Mucosa of stomach (tissue), 1 donor: ENCODE measurements around the gene HYAL1.
"Not testable (repeated sequence)": the region's sequence is repeated elsewhere in the genome, so short reads cannot be mapped to it uniquely, and the experiment has no call there.

Experiments
- H3K27me3 ChIP-seq: one replicate; pipeline ENCODE4 v1.7.0; 2013; ENCODE audit warnings: mild to moderate bottlenecking, low read length; ENCODE audit not compliant: control insufficient read depth, insufficient read depth
- H3K36me3 ChIP-seq: one replicate; pipeline ENCODE4 v1.7.0; 2013; ENCODE audit warnings: low read length; ENCODE audit not compliant: control insufficient read depth, insufficient read depth
- H3K4me1 ChIP-seq: one replicate; pipeline ENCODE4 v1.7.0; 2013; ENCODE audit warnings: mild to moderate bottlenecking, low read length; ENCODE audit not compliant: control insufficient read depth, insufficient read depth
- H3K4me3 ChIP-seq: one replicate; pipeline ENCODE4 v1.7.0; 2013; ENCODE audit warnings: low read length
- H3K9ac ChIP-seq: one replicate; pipeline ENCODE4 v1.7.0; 2013; ENCODE audit warnings: mild to moderate bottlenecking, low read length, moderate library complexity
- H3K9me3 ChIP-seq: one replicate; pipeline ENCODE4 v1.7.0; 2013; ENCODE audit warnings: mild to moderate bottlenecking, low read length, moderate library complexity; ENCODE audit not compliant: control insufficient read depth
- donor health status: Pancreatic carcinoma.

HYAL1 gene

GRCh38 chr3:50264383-50264963, 38.9 kb downstream of the HYAL1 start:
- no peaks in the 10 kb centered on the region for H3K36me3 ChIP-seq
- no peak overlapping the region for H3K4me3 ChIP-seq
- H3K9ac ChIP-seq: peak overlapping the region; percentile 9
- H3K9me3 ChIP-seq: no peaks in the 10 kb centered on the region
- peaks cover 73% of the 10 kb centered on the region for H3K4me1 ChIP-seq
- H3K27me3 ChIP-seq: no peaks in the 10 kb centered on the region

- H3K36me3 ChIP-seq: no peaks in the 10 kb centered on the region
- H3K27me3 ChIP-seq: no peaks in the 10 kb centered on the region
- peak overlapping the region; percentile 9 for H3K9ac ChIP-seq
- no peaks in the 10 kb centered on the region for H3K9me3 ChIP-seq
- H3K4me1 ChIP-seq: peaks cover 73% of the 10 kb centered on the region
- no peak overlapping the region for H3K4me3 ChIP-seq
Measured at GRCh38 chr3:50263478-50264382, 39.6 kb downstream of the HYAL1 start.

- no peaks in the 10 kb centered on the region for H3K27me3 ChIP-seq
- H3K4me3 ChIP-seq: no peak overlapping the region
- peaks cover 64% of the 10 kb centered on the region for H3K4me1 ChIP-seq
- no peaks in the 10 kb centered on the region for H3K9me3 ChIP-seq
- H3K36me3 ChIP-seq: no peaks in the 10 kb centered on the region
- no peak overlapping the region for H3K9ac ChIP-seq
Measured at GRCh38 chr3:50262778-50263177, 40.6 kb downstream of the HYAL1 start.

GRCh38 chr3:50262200-50262599, 41.2 kb downstream of the HYAL1 start:
- not testable (repeated sequence) for H3K9me3 ChIP-seq, H3K27me3 ChIP-seq, H3K9ac ChIP-seq, H3K4me3 ChIP-seq, H3K36me3 ChIP-seq
- H3K4me1 ChIP-seq: peaks cover 59% of the 10 kb centered on the region

- Histone ChIP-seq H3K27me3 (no peaks in the 10 kb centered on the region), H3K36me3 (peaks cover 4% of the 10 kb centered on the region), H3K9ac (no peak overlapping the region), H3K9me3 (no peaks in the 10 kb centered on the region), H3K4me3 (no peak overlapping the region), H3K4me1 (peaks cover 52% of the 10 kb centered on the region)
Measured at GRCh38 chr3:50261505-50261904, 41.9 kb downstream of the HYAL1 start.

GRCh38 chr3:50260942-50261441, 42.4 kb downstream of the HYAL1 start:
- Histone ChIP-seq H3K9ac (peak overlapping the region; percentile 88), H3K27me3 (no peaks in the 10 kb centered on the region), H3K4me1 (peaks cover 47% of the 10 kb centered on the region), H3K4me3 (no peak overlapping the region), H3K9me3 (no peaks in the 10 kb centered on the region), H3K36me3 (peaks cover 8% of the 10 kb centered on the region)

GRCh38 chr3:50260027-50260941, 43.1 kb downstream of the HYAL1 start:
- Histone ChIP-seq H3K4me3 (no peak overlapping the region), H3K36me3 (peaks cover 8% of the 10 kb centered on the region), H3K9me3 (no peaks in the 10 kb centered on the region), H3K27me3 (no peaks in the 10 kb centered on the region), H3K4me1 (peaks cover 40% of the 10 kb centered on the region), H3K9ac (peak overlapping the region; percentile 88)

GRCh38 chr3:50259432-50260026, 43.8 kb downstream of the HYAL1 start:
- Histone ChIP-seq H3K36me3 (peaks cover 8% of the 10 kb centered on the region), H3K9ac (peak overlapping the region; percentile 88), H3K4me1 (peaks cover 35% of the 10 kb centered on the region), H3K9me3 (no peaks in the 10 kb centered on the region), H3K4me3 (no peak overlapping the region), H3K27me3 (no peaks in the 10 kb centered on the region)

- no peaks in the 10 kb centered on the region for H3K9me3 ChIP-seq
- peaks cover 30% of the 10 kb centered on the region for H3K4me1 ChIP-seq
- no peak overlapping the region for H3K9ac ChIP-seq
- H3K4me3 ChIP-seq: no peak overlapping the region
- H3K27me3 ChIP-seq: no peaks in the 10 kb centered on the region
- H3K36me3 ChIP-seq: peaks cover 8% of the 10 kb centered on the region
Measured at GRCh38 chr3:50258979-50259378, 44.4 kb downstream of the HYAL1 start.

- no peaks in the 10 kb centered on the region for H3K27me3 ChIP-seq
- H3K4me1 ChIP-seq: peaks cover 26% of the 10 kb centered on the region
- H3K36me3 ChIP-seq: peaks cover 8% of the 10 kb centered on the region
- H3K4me3 ChIP-seq: no peak overlapping the region
- no peak overlapping the region for H3K9ac ChIP-seq
- no peaks in the 10 kb centered on the region for H3K9me3 ChIP-seq
Measured at GRCh38 chr3:50258029-50258680, 45.2 kb downstream of the HYAL1 start.
